Activated B cell treated with CpG ODN at 0.5 μM for 24 hours (primary cell): Measurements from ENCODE around the gene ESRRA. TPM values are rescaled to one million over a fixed set of nuclear protein-coding genes. Genes with fewer than 3 reads are reported as not detected.
A peak's percentile ranks its signal among the peaks of the same experiment; 100 is the strongest.

Source experiments
- ATAC-seq: fragments of 200-7000 bp; cut with Tn5 transposase; one replicate; pipeline ENCODE4 v1.10.0; 2021; ENCODE audit warnings: low read depth, mild to moderate bottlenecking, moderate library complexity
- CTCF ChIA-PET: fragments of 350-600 bp; sonication (Branson Sonifier 250); formaldehyde crosslinking; loops from one replicate; lab custom pipeline; 2021; ENCODE audit warnings: antibody characterized with exemption; lab: Charles Lee
- POLR2A ChIA-PET: fragments of 350-600 bp; sonication (Branson Sonifier 250); formaldehyde crosslinking; loops from one replicate; lab custom pipeline; 2021; ENCODE audit warnings: antibody characterized with exemption; lab: Charles Lee
- DNase-seq: peaks from one replicate; pipeline ENCODE4 v3.0.0; 2022
- H3K27ac Mint-ChIP-seq: one replicate; pipeline ENCODE4 v1.8.0; 2020; ENCODE audit warnings: mixed read lengths
- H3K27me3 Mint-ChIP-seq: one replicate; pipeline ENCODE4 v1.8.0; 2021; ENCODE audit warnings: mixed read lengths
- H3K36me3 Mint-ChIP-seq: one replicate; pipeline ENCODE4 v1.8.0; 2021; ENCODE audit warnings: low read depth, mixed read lengths
- H3K4me1 Mint-ChIP-seq: one replicate; pipeline ENCODE4 v1.8.0; 2021; ENCODE audit warnings: mixed read lengths
- H3K4me3 Mint-ChIP-seq: one replicate; pipeline ENCODE4 v1.8.0; 2020; ENCODE audit warnings: mild to moderate bottlenecking, mixed read lengths
- H3K9me3 Mint-ChIP-seq: one replicate; pipeline ENCODE4 v1.8.0; 2020; ENCODE audit warnings: mixed read lengths
- intact Hi-C: fragments of 100-400 bp; cut with micrococcal nuclease; formaldehyde crosslinking; loops from one replicate; pipeline ENCODE4 v1.15.1; 2024
- total RNA-seq: library from RNA; stranded (reverse); gene quantifications from 2 replicates; pipeline ENCODE4 v1.2.3, GENCODE V29; 2022
- TF ChIP-seq, protein P1 (sequence below): fragments of 200-600 bp; IDR thresholded peaks from one replicate; pipeline ENCODE4 v1.8.0; 2022; ENCODE audit warnings: antibody characterized with exemption, mild to moderate bottlenecking

Gene ESRRA
- total RNA-seq, 1 donor from 2014 or later, result 48.3 TPM

DNA sequence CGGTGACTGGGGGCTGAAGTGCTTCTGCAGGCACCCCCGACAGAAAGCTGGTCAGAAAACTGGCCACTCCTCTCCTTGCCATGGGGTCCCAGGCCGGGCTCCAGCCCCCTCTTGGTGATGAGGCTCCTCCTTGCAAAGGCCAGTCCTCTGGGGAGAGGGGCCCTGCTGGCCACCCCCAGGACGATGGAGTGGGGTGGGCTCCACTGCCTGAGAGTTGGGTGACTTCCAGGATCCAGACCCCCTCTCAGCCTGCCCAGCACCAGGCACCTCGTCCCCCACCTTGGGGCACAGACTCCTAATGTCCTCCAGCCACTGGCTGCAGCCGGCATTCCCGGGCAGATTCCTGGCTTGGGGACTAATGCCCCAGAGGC lies 53.2 kb downstream of the ESRRA start:
- CTCF ChIA-PET, result interaction anchor here (1.1 to 9.3 kb wide), 4 partner anchors 41 to 292 kb away, joined by 3 to 138 read pairs (median 4); partner anchors contain the start of genes ESRRA, PRDX5 and TRMT112
- POLR2A ChIA-PET, result interaction anchor here (0.5 to 2.8 kb wide), 4 partner anchors 16 to 54 kb away, joined by 3 to 19 read pairs (median 4); partner anchors contain the start of genes PRDX5 and TRMT112
- Mint-ChIP-seq H3K9me3 (no peaks in the 10 kb centered on the region), H3K36me3 (peaks cover 36% of the 10 kb centered on the region), H3K4me3 (no peak overlapping the region), H3K4me1 (peaks cover 46% of the 10 kb centered on the region), H3K27me3 (no peaks in the 10 kb centered on the region), H3K27ac (no peak overlapping the region)
- DNase-seq (no peak), ATAC-seq (no peak)
- TF ChIP-seq, protein P1, sequence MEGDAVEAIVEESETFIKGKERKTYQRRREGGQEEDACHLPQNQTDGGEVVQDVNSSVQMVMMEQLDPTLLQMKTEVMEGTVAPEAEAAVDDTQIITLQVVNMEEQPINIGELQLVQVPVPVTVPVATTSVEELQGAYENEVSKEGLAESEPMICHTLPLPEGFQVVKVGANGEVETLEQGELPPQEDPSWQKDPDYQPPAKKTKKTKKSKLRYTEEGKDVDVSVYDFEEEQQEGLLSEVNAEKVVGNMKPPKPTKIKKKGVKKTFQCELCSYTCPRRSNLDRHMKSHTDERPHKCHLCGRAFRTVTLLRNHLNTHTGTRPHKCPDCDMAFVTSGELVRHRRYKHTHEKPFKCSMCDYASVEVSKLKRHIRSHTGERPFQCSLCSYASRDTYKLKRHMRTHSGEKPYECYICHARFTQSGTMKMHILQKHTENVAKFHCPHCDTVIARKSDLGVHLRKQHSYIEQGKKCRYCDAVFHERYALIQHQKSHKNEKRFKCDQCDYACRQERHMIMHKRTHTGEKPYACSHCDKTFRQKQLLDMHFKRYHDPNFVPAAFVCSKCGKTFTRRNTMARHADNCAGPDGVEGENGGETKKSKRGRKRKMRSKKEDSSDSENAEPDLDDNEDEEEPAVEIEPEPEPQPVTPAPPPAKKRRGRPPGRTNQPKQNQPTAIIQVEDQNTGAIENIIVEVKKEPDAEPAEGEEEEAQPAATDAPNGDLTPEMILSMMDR, result no peak
- intact Hi-C loops, result loop anchor here (2.0 to 5.0 kb wide), 2 partner anchors 24 to 89 kb away; no protein-coding TSS in a partner anchor

DNA sequence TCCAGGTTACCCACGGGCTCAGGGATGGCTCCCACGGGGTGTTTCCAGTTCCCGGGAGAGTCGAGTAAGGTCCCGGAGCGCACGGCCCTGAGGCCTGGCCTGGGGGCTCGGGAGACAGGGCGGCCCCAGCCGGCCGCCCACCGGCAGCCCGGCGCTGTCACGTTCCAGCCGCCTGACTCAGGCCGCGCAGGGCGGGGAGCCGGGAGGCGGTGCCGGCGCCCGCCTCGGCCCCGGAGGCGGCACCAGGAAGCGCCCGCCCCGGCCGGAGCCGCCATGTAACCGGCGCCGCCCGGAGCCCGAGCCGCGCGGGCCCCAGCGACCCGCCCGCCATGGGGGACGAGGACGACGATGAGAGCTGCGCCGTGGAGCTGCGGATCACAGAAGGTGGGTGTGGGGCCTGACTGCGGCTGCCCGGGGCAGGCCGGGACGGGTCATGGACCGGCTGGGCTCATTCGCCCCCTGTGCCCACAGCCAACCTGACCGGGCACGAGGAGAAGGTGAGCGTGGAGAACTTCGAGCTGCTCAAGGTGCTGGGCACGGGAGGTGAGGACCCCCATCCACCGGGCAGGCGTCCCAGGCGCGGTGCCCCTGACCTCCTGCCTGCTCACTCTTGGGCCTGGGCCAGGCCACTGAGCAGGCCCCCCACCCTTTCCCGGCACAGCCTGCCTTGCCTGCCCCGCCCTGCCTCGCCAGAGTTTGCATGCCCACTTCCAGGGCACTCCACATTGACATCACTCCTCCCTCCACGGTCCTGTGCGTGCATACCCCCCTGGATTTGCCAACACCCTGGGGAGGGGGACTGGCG lies 53.8 kb downstream of the ESRRA start, which contains the start of gene RPS6KA4:
Gene RPS6KA4 (plus strand): TSS at position 256 of the 805 bp plus-strand sequence. CDS start 74 bp downstream, at position 330.
- DNase-seq (peak; percentile 55), ATAC-seq (peak; percentile 72)
- peak within 1 kb of the TSS; percentile 53 for H3K27ac Mint-ChIP-seq
- ChIA-PET POLR2A (interaction anchor here (0.6 to 2.8 kb wide), 6 partner anchors 17 to 55 kb away, joined by 3 to 19 read pairs (median 3); partner anchors contain the start of genes PRDX5 and TRMT112), CTCF (interaction anchor here (0.7 to 2.2 kb wide), 7 partner anchors 18 to 384 kb away, joined by 3 to 10 read pairs (median 4); partner anchors contain the start of genes ESRRA, PRDX5 and TRMT112)
- peaks cover 47% of the 10 kb centered on the region for H3K4me1 Mint-ChIP-seq
- peaks cover 40% of the 10 kb centered on the region for H3K36me3 Mint-ChIP-seq
- TF ChIP-seq, protein P1, result no peak
- no peaks in the 10 kb centered on the region for H3K27me3 Mint-ChIP-seq
- peak within 1 kb of the TSS; percentile 82 for H3K4me3 Mint-ChIP-seq
- intact Hi-C loops, result loop anchor here (1.0 to 5.0 kb wide), 3 partner anchors 24 to 88 kb away; partner anchors contain the start of gene PRDX5
- H3K9me3 Mint-ChIP-seq, result no peaks in the 10 kb centered on the region

DNA sequence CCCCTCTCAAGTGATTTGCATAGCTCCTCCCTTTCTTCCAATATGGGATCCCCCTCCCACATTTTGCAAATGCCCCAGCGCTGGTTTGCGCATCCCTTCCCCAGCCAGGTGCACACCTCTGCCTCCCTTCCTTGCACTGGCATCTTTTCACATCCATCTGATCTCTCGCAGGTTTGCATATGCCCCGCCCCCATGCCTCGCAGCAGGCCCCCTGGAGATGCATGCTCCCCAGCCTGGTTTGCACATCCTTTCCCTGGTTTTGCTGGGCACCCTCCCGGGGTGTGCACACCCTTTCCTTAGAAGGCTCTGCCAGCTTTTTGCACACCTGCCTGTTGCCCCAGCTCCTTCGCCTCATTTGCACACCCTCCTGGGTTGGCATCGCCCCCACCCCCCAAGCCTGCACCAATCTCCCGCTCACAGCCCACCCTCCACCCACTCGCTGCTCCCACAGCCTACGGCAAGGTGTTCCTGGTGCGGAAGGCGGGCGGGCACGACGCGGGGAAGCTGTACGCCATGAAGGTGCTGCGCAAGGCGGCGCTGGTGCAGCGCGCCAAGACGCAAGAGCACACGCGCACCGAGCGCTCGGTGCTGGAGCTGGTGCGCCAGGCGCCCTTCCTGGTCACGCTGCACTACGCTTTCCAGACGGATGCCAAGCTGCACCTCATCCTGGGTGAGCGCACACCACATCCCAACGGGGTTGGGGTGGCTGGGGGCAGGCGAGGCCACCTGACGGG lies 54.6 kb downstream of the ESRRA start:
- Mint-ChIP-seq H3K27ac (peak overlapping the region; percentile 53), H3K36me3 (peaks cover 44% of the 10 kb centered on the region), H3K4me3 (peak overlapping the region; percentile 82), H3K27me3 (no peaks in the 10 kb centered on the region), H3K4me1 (peaks cover 50% of the 10 kb centered on the region), H3K9me3 (no peaks in the 10 kb centered on the region)
- intact Hi-C loops, result loop anchor here (1.0 to 5.0 kb wide), 4 partner anchors 25 to 292 kb away; partner anchors contain the start of gene PRDX5
- ATAC-seq, result no peak
- DNase-seq, result no peak
- CTCF ChIA-PET, result interaction anchor here (0.7 to 2.2 kb wide), 7 partner anchors 19 to 383 kb away, joined by 3 to 12 read pairs (median 3); partner anchors contain the start of genes CCDC88B, PRDX5 and TRMT112
- TF ChIP-seq, protein P1, result no peak
- POLR2A ChIA-PET, result interaction anchor here (0.6 to 2.8 kb wide), 5 partner anchors 18 to 55 kb away, joined by 3 to 19 read pairs (median 4); partner anchors contain the start of genes PRDX5 and TRMT112

DNA sequence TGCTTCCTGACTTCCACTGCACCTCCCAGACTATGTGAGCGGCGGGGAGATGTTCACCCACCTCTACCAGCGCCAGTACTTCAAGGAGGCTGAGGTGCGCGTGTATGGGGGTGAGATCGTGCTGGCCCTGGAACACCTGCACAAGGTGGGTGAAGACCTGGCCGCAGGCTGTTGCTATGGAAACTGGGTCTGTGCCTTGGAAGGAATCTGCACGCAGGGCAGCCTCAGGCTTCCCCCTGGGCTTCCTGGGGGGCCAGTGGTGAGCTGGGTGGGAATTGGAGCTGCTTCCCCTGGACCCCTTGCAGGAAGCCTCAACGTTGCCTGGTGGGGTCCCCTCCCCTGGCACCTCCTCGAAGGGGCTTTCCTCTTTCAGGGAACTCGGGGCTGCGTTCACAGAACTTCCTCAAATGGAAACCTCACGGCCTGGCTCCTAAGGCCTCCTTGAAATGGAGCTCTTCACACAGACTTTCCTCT lies 55.2 kb downstream of the ESRRA start:
- ChIA-PET POLR2A (interaction anchor here (0.6 to 2.8 kb wide), 3 partner anchors 18 to 51 kb away, joined by 4 to 19 read pairs (median 5); partner anchors contain the start of genes PRDX5 and TRMT112), CTCF (interaction anchor here (1.0 to 2.2 kb wide), 5 partner anchors 19 to 382 kb away, joined by 3 to 12 read pairs (median 6); partner anchors contain the start of genes CCDC88B, PRDX5 and TRMT112)
- peaks cover 46% of the 10 kb centered on the region for H3K36me3 Mint-ChIP-seq
- H3K27me3 Mint-ChIP-seq, result no peaks in the 10 kb centered on the region
- H3K27ac Mint-ChIP-seq, result no peak overlapping the region
- peaks cover 45% of the 10 kb centered on the region for H3K4me1 Mint-ChIP-seq
- ATAC-seq (no peak), DNase-seq (no peak)
- TF ChIP-seq, protein P1, result no peak
- peak overlapping the region; percentile 82 for H3K4me3 Mint-ChIP-seq
- intact Hi-C loops, result loop anchor here (5.0 kb wide), 1 partner anchor 292 kb away; no protein-coding TSS in a partner anchor
- H3K9me3 Mint-ChIP-seq, result no peaks in the 10 kb centered on the region
